OCI-LY7 (cell line): ENCODE measurements around the gene C10orf95. TPM values are rescaled to one million over a fixed set of nuclear protein-coding genes. Genes with fewer than 3 reads are reported as not detected.

Experiments used
- BruUV-seq: library from RNA; stranded (reverse); fragments of 400-500 nt; replicated peaks from 2 replicates; lab custom pipeline; 2021; lab: Mats Ljungman, UMichigan
- CTCF ChIA-PET: fragments of 300-600 bp; sonication (Branson Sonifier 250); formaldehyde crosslinking; loops from one replicate; lab custom pipeline; 2022; ENCODE audit warnings: antibody characterized with exemption; ENCODE audit not compliant: unreplicated experiment; lab: Charles Lee
- POLR2A ChIA-PET: fragments of 300-600 bp; sonication (Branson Sonifier 250); formaldehyde crosslinking; loops from one replicate; lab custom pipeline; 2022; ENCODE audit warnings: antibody characterized with exemption; lab: Charles Lee
- DNase-seq: peaks from one replicate; pipeline ENCODE4 v3.0.0-alpha.2; 2015; ENCODE audit warnings: low spot score
- H2AFZ ChIP-seq: fragments of 200-600 bp; sonication (generic), shearing (Covaris generic); 2 replicates; pipeline ENCODE4 v1.6.1; 2014; ENCODE audit warnings: mild to moderate bottlenecking, antibody characterized with exemption, low read length, moderate library complexity
- H3K27ac ChIP-seq: fragments of 200-600 bp; sonication (generic); 2 replicates; pipeline ENCODE4 v1.5.1; 2014; ENCODE audit warnings: mixed run types, low read depth, mild to moderate bottlenecking, moderate library complexity, low read length, inconsistent platforms; ENCODE audit not compliant: poor library complexity, severe bottlenecking
- H3K36me3 ChIP-seq: fragments of 200-600 bp; sonication (generic); 2 replicates; pipeline ENCODE4 v1.6.1; 2014; ENCODE audit warnings: mild to moderate bottlenecking, antibody characterized with exemption, low read length, moderate library complexity, mixed read lengths; ENCODE audit not compliant: insufficient read depth
- H3K4me1 ChIP-seq: fragments of 200-600 bp; sonication (generic); 2 replicates; pipeline ENCODE4 v1.5.1; 2014; ENCODE audit warnings: mild to moderate bottlenecking, low read length; ENCODE audit not compliant: insufficient read depth, poor library complexity, severe bottlenecking
- H3K4me2 ChIP-seq: fragments of 200-600 bp; sonication (generic); 2 replicates; pipeline ENCODE4 v1.6.1; 2014; ENCODE audit warnings: mild to moderate bottlenecking, low read length
- H3K4me3 ChIP-seq: fragments of 200-600 bp; sonication (generic); 2 replicates; pipeline ENCODE4 v1.5.1; 2014; ENCODE audit warnings: mild to moderate bottlenecking, low read depth, low read length; ENCODE audit not compliant: poor library complexity, severe bottlenecking
- H3K79me2 ChIP-seq: fragments of 200-600 bp; sonication (generic); 2 replicates; pipeline ENCODE4 v1.6.1; 2016; ENCODE audit warnings: low read depth, mild to moderate bottlenecking, low read length, moderate library complexity, mixed read lengths; ENCODE audit not compliant: insufficient read depth
- H3K9me2 ChIP-seq: fragments of 200-600 bp; sonication (generic); 2 replicates; pipeline ENCODE4 v1.6.1; 2016; ENCODE audit warnings: mild to moderate bottlenecking, low read length, mixed read lengths; ENCODE audit not compliant: insufficient read depth
- H3K9me3 ChIP-seq: fragments of 200-600 bp; sonication (generic); 2 replicates; pipeline ENCODE4 v1.6.1; 2014; ENCODE audit warnings: mild to moderate bottlenecking, mixed run types, low read length, mixed read lengths
- H4K20me1 ChIP-seq: fragments of 200-600 bp; sonication (generic); 2 replicates; pipeline ENCODE4 v1.6.1; 2014; ENCODE audit warnings: mild to moderate bottlenecking, antibody characterized with exemption, low read length, moderate library complexity, mixed read lengths; ENCODE audit not compliant: insufficient read depth
- EZH2phosphoT487 ChIP-seq: fragments of 200-600 bp; sonication (generic); IDR thresholded peaks from 2 replicates; pipeline ENCODE4 v1.6.1; 2018; ENCODE audit warnings: low read depth, borderline replicate concordance, mild to moderate bottlenecking, mixed run types, antibody characterized with exemption, low read length, moderate library complexity, mixed read lengths
- intact Hi-C: fragments of 100-400 bp; cut with micrococcal nuclease; formaldehyde crosslinking; loops from one replicate; pipeline ENCODE4 v1.10.0; 2022; ENCODE audit not compliant: unreplicated experiment
- total RNA-seq, 2 experiments: library from RNA; depleted of rRNA in 1 of 2; stranded (reverse); fragments of >200 nt in 1 of 2; shearing (Covaris generic) in 1 of 2; gene quantifications; 2 replicates each; pipeline ENCODE4 v1.2.3, GENCODE V29; 2014 to 2022
- TF ChIP-seq, protein P1 (sequence below): fragments of 200-600 bp; sonication (generic); conservative IDR thresholded peaks from 2 replicates; pipeline ENCODE4 v1.5.1; 2014; ENCODE audit warnings: mild to moderate bottlenecking, antibody characterized with exemption, low read length, moderate library complexity, mixed read lengths

C10orf95 gene
- total RNA-seq, 2 experiments from 2014 or later = 0.67 to 3.3 TPM

DNA sequence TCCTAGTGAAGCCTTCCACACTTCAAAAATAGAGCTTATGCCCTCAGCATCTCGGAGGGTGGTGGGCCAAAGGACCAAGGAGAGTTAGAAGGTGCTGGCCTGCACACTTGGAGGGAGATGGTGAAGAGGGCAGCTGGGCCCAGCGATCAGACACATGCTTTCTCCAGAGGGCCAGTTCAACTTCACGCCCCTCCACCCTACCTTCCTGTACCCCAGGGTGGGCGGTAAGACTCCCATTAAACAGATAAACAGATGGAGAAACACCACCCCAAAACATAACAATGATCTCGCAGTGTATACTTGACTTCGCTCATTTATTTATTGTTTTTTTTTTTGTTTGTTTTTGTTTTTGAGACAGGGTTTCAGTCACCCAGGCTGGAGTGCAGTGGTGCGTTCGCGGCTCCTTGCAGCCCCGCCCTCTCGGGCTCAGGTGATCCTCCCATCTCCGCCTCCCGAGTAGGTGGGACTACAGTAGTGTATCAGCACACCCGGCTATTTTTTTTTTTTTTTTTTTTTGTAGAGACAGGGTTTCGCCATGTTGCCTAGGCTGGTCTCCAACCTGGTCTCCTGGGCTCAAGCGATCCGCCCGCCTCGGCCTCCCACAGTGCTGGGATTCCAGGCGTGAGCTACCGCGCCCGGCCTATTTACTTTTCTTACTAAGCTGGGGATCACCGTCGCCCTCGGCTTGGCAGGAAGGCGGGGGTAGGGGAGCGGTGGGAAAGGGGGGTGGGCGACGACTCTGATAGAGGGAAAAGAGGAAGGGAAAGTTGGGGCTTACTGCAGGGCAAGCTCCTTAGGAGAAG lies 1.8 kb downstream of the C10orf95 start:
- Histone ChIP-seq H3K27ac (peak overlapping the region; percentile 83), H2AFZ (peak overlapping the region; percentile 95), H3K4me2 (peak overlapping the region; percentile 75), H4K20me1 (no peaks in the 10 kb centered on the region), H3K9me2 (no peaks in the 10 kb centered on the region), H3K4me3 (peak overlapping the region; percentile 96), H3K79me2 (peaks cover 13% of the 10 kb centered on the region), H3K36me3 (peaks cover 30% of the 10 kb centered on the region), H3K4me1 (peaks cover 33% of the 10 kb centered on the region), H3K9me3 (no peaks in the 10 kb centered on the region)
- TF ChIP-seq, protein P1, sequence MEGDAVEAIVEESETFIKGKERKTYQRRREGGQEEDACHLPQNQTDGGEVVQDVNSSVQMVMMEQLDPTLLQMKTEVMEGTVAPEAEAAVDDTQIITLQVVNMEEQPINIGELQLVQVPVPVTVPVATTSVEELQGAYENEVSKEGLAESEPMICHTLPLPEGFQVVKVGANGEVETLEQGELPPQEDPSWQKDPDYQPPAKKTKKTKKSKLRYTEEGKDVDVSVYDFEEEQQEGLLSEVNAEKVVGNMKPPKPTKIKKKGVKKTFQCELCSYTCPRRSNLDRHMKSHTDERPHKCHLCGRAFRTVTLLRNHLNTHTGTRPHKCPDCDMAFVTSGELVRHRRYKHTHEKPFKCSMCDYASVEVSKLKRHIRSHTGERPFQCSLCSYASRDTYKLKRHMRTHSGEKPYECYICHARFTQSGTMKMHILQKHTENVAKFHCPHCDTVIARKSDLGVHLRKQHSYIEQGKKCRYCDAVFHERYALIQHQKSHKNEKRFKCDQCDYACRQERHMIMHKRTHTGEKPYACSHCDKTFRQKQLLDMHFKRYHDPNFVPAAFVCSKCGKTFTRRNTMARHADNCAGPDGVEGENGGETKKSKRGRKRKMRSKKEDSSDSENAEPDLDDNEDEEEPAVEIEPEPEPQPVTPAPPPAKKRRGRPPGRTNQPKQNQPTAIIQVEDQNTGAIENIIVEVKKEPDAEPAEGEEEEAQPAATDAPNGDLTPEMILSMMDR = no peak
- no peak for TF ChIP-seq EZH2phosphoT487
- BruUV-seq = TSS peak; percentile 84
- intact Hi-C loops = loop anchor here (1.0 to 5.0 kb wide), 5 partner anchors 12 to 198 kb away; partner anchors contain the start of genes ACTR1A, CUEDC2 and SUFU
- peak; percentile 91 for DNase-seq
- POLR2A ChIA-PET = interaction anchor here (0.7 to 4.3 kb wide), 14 partner anchors 8 to 717 kb away, joined by 3 to 49 read pairs (median 4); no protein-coding TSS in a partner anchor
- CTCF ChIA-PET = interaction anchor here (0.7 to 0.8 kb wide), 3 partner anchors 14 to 106 kb away, joined by 3 to 4 read pairs (median 4); no protein-coding TSS in a partner anchor

DNA sequence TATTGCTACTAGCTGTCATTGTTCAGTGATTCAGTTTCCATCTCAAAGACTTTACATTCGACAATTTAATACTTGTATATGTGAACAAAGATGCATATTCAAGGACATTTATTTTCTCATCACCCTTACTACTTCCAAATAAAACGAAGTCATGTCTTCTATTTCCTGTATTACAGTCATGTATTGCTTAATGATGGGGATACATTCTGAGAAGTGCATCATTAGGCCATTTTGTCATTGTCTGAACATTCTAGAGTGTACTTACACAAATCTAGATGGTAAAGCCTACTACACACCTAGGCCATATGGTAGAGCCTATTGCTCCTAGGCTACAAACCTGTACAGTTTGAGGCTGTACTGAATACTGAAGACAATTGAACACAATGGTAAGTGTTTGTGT lies 6.5 kb downstream of the C10orf95 start:
- intact Hi-C loops = no loop called here
- Histone ChIP-seq H3K4me1 (peaks cover 19% of the 10 kb centered on the region), H3K9me2 (no peaks in the 10 kb centered on the region), H3K79me2 (no peaks in the 10 kb centered on the region), H3K36me3 (no peaks in the 10 kb centered on the region), H3K4me2 (no peak overlapping the region), H3K9me3 (no peaks in the 10 kb centered on the region), H3K27ac (no peak overlapping the region), H4K20me1 (no peaks in the 10 kb centered on the region), H2AFZ (no peak overlapping the region), H3K4me3 (no peak overlapping the region)
- ChIA-PET CTCF (no interaction called here), POLR2A (no interaction called here)
- DNase-seq = no peak
- TF ChIP-seq EZH2phosphoT487 = no peak
- TF ChIP-seq, protein P1 = no peak
- no TSS peak for BruUV-seq

DNA sequence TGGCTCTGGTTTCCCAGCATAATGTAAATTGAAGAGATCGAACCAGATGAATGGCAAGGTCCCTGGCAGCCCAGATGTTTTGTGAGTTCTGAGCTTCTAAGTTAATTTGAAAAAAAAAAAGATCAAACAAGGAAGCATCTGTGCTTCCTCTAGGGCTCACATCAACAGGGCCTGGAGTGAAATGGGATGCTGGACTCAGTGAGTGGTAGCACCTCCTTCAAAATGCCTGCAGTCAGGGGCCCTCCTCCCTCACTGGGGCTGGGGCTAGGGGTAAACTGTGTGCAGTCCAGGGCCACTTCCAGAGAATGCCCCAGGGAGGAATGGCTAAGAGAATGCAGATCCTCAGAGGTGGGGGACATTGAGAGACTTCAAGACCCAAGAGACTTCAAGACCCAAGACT lies 13.0 kb downstream of the C10orf95 start:
- Histone ChIP-seq H3K9me2 (no peaks in the 10 kb centered on the region), H3K27ac (no peak overlapping the region), H3K9me3 (no peaks in the 10 kb centered on the region), H3K36me3 (no peaks in the 10 kb centered on the region), H3K79me2 (no peaks in the 10 kb centered on the region), H3K4me2 (no peak overlapping the region), H4K20me1 (no peaks in the 10 kb centered on the region), H3K4me1 (peaks cover 9% of the 10 kb centered on the region), H3K4me3 (no peak overlapping the region), H2AFZ (no peak overlapping the region)
- BruUV-seq = no TSS peak
- no peak for DNase-seq
- TF ChIP-seq, protein P1 = no peak
- TF ChIP-seq EZH2phosphoT487 = no peak
- ChIA-PET CTCF (no interaction called here), POLR2A (interaction anchor here (0.7 kb wide), 1 partner anchor 1926 kb away, joined by 5 read pairs; no protein-coding TSS in a partner anchor)
- intact Hi-C loops = no loop called here
